Measurements from ENCODE around the gene MPP4.

DNA sequence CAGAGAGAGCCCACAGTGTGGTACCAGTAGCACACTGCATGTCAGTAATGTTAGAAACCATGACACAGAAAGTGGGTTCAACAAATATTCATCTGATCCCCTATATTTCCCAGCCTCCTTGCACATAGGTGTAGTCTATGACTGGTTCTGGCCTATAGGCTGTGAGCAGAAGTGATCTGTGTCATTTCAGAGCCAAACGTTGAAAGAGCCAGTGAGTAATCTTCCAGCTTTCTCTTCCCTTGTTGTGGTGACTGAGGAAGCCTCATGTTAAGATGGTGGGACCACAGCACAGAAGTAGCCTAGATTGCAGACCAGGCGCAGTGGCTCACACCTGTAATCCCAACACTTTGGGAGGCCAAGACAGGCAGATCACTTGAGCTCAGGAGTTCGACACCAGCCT lies 59.2 kb downstream of the MPP4 start:
- no peak for TF ChIP-seq CTCF (IDR thresholded peaks at IDR 0.05; ENCODE audit: low read depth, low read length)
- no peak for TF ChIP-seq EZH2phosphoT487 (IDR thresholded peaks at IDR 0.05; ENCODE audit: low read depth)
